ENCODE data around the gene KLHL24.

GRCh38 chr3:183645254-183645653 is 9.8 kb downstream of the KLHL24 start:
- TF ChIP-seq ZNF76 (tag by site-specific recombination; IDR thresholded peaks at IDR 0.05; ENCODE audit: borderline replicate concordance, low read depth), result no peak
- no peak for TF ChIP-seq CTCF (tag by site-specific recombination; IDR thresholded peaks at IDR 0.05)
- no peak for TF ChIP-seq ZNF274 (IDR thresholded peaks at IDR 0.05; ENCODE audit: low read length)
- TF ChIP-seq ZNF274 (tag by site-specific recombination; IDR thresholded peaks at IDR 0.05; ENCODE audit: borderline replicate concordance), result no peak
- TF ChIP-seq GLIS1 (tag by site-specific recombination; IDR thresholded peaks at IDR 0.05), result no peak
- no peak for TF ChIP-seq YY1 (tag by site-specific recombination; IDR thresholded peaks at IDR 0.05)
- no peak for TF ChIP-seq MEIS1 (CRISPR knock-in tag; IDR thresholded peaks at IDR 0.05; ENCODE audit: borderline replicate concordance)
- no peak for TF ChIP-seq ZBTB21 (tag by site-specific recombination; IDR thresholded peaks at IDR 0.05)
- no peak for TF ChIP-seq ZNF423 (tag by site-specific recombination; IDR thresholded peaks at IDR 0.05)
- TF ChIP-seq REST (tag by site-specific recombination; IDR thresholded peaks at IDR 0.05), result no peak
- no peak for TF ChIP-seq YY2 (tag by site-specific recombination; IDR thresholded peaks at IDR 0.05)
- TF ChIP-seq ZXDB (tag by site-specific recombination; IDR thresholded peaks at IDR 0.05), result no peak
- no peak for TF ChIP-seq ZBTB49 (tag by site-specific recombination; IDR thresholded peaks at IDR 0.05; ENCODE audit: low read depth)
- TF ChIP-seq ZNF292 (tag by site-specific recombination; IDR thresholded peaks at IDR 0.05; ENCODE audit: borderline replicate concordance, low read depth), result no peak

All from HEK293 (cell line).